DMS 273 (cell line): ENCODE data around the gene GSTA5.
"Not testable (repeated sequence)": the region's sequence is repeated elsewhere in the genome, so short reads cannot be mapped to it uniquely, and the experiment has no call there.

Experiments
- DNase-seq: peaks from one replicate; lab custom pipeline; 2025; ENCODE audit not compliant: unreplicated experiment; lab: John Stamatoyannopoulos, UW

The GSTA5 gene

GRCh38 chr6:52839124-52840055 is 1.2 kb downstream of the GSTA5 start:
- peak; percentile 76 for DNase-seq

- DNase-seq, result no peak
These were observed 6.1 kb downstream of the GSTA5 start for GRCh38 chr6:52834481-52834880.

GRCh38 chr6:52830869-52831268 is 9.7 kb downstream of the GSTA5 start:
- DNase-seq, result not testable (repeated sequence)

GRCh38 chr6:52829046-52829817 is 11.4 kb downstream of the GSTA5 start:
- no peak for DNase-seq

GRCh38 chr6:52828621-52829020 is 12.0 kb downstream of the GSTA5 start:
- not testable (repeated sequence) for DNase-seq

- DNase-seq, result not testable (repeated sequence)
These were observed 13.4 kb downstream of the GSTA5 start for GRCh38 chr6:52827073-52827783.

- DNase-seq, result no peak
These were observed 14.1 kb downstream of the GSTA5 start for GRCh38 chr6:52826513-52826912.

GRCh38 chr6:52825900-52826459 is 14.6 kb downstream of the GSTA5 start:
- not testable (repeated sequence) for DNase-seq

GRCh38 chr6:52825270-52825793 is 15.3 kb downstream of the GSTA5 start:
- not testable (repeated sequence) for DNase-seq

GRCh38 chr6:52821842-52822241 is 18.8 kb downstream of the GSTA5 start:
- no peak for DNase-seq

GRCh38 chr6:52820198-52820597 is 20.4 kb downstream of the GSTA5 start:
- no peak for DNase-seq

- peak; percentile 71 for DNase-seq
These were observed 25.2 kb downstream of the GSTA5 start for GRCh38 chr6:52815167-52816092.

- DNase-seq, result not testable (repeated sequence)
These were observed 26.1 kb downstream of the GSTA5 start for GRCh38 chr6:52814545-52814944.

- DNase-seq, result not testable (repeated sequence)
These were observed 30.8 kb downstream of the GSTA5 start for GRCh38 chr6:52809777-52810176.

- no peak for DNase-seq
These were observed 32.0 kb downstream of the GSTA5 start for GRCh38 chr6:52808660-52809059.

GRCh38 chr6:52803668-52804255 is 36.9 kb downstream of the GSTA5 start, which contains the start of gene GSTA1:
Gene GSTA1 (minus strand): TSS chr6:52803816. CDS start chr6:52799267, 4,549 bp downstream.
- not testable (repeated sequence) for DNase-seq

GRCh38 chr6:52802806-52803205 is 37.8 kb downstream of the GSTA5 start:
- no peak for DNase-seq

- no peak for DNase-seq
These were observed 39.3 kb downstream of the GSTA5 start for GRCh38 chr6:52801188-52801841.

- DNase-seq, result not testable (repeated sequence)
These were observed 41.3 kb downstream of the GSTA5 start for GRCh38 chr6:52799272-52799671.
